Aorta (tissue), 5 donors: ENCODE data around the gene GMEB1. TPM values are rescaled to one million over a fixed set of nuclear protein-coding genes. Genes with fewer than 3 reads are reported as not detected.

Experiments
- ATAC-seq: fragments of 200-7000 bp; cut with Tn5 transposase; one replicate; pipeline ENCODE4 v1.9.1; 2022; ENCODE audit warnings: moderate library complexity; ENCODE audit not compliant: low FRiP score
- DNase-seq, 2 donors: peaks; one replicate each; pipeline ENCODE4 v3.0.0-alpha.2; 2020
- H3K27ac ChIP-seq, 2 donors: one replicate each; pipeline ENCODE4 v1.5.1; 2013; ENCODE audit warnings: low read length in 2 of 2, mild to moderate bottlenecking in 2 of 2, moderate library complexity in 2 of 2, control low read depth in 1 of 2, inconsistent platforms in 1 of 2, low read depth in 1 of 2
- H3K27me3 ChIP-seq, 2 donors: one replicate each; pipeline ENCODE4 v1.6.1; 2013; ENCODE audit warnings: control low read depth in 1 of 2, low read length in 1 of 2, mild to moderate bottlenecking in 1 of 2, moderate library complexity in 1 of 2; ENCODE audit not compliant: insufficient read depth in 2 of 2, control insufficient read depth in 1 of 2
- H3K36me3 ChIP-seq, 2 donors: one replicate each; pipeline ENCODE4 v1.6.1; 2013; ENCODE audit warnings: control low read depth in 1 of 2, low read length in 1 of 2, mild to moderate bottlenecking in 1 of 2; ENCODE audit not compliant: insufficient read depth in 2 of 2, control insufficient read depth in 1 of 2
- H3K4me1 ChIP-seq, 2 donors: one replicate each; pipeline ENCODE4 v1.6.1; 2013; ENCODE audit warnings: low read length in 2 of 2, control low read depth in 1 of 2, mild to moderate bottlenecking in 1 of 2, moderate library complexity in 1 of 2; ENCODE audit not compliant: insufficient read depth in 2 of 2, control insufficient read depth in 1 of 2
- H3K4me3 ChIP-seq, 2 donors: one replicate each; pipeline ENCODE4 v1.5.1; 2013; ENCODE audit warnings: low read length in 2 of 2, control low read depth in 1 of 2, mild to moderate bottlenecking in 1 of 2
- H3K9me3 ChIP-seq: one replicate; pipeline ENCODE4 v1.6.1; 2013; ENCODE audit warnings: mild to moderate bottlenecking, low read length; ENCODE audit not compliant: control insufficient read depth
- WGBS, 2 donors: extraction: QIAGEN DNeasy Blood & Tissue Kit; methylation state at CpG; one replicate each; pipeline ENCODE4 v1.1.7; 2013; 5-methylcytosine and 5-hydroxymethylcytosine counted together
- intact Hi-C, 2 donors: fragments of 100-400 bp; cut with DNase I; formaldehyde crosslinking; loops; one replicate each; pipeline versions ENCODE4 v1.14.2 to v1.15.0; 2022
- long read RNA-seq, 2 donors: library from polyadenylated mRNA; unstranded; transcript quantifications; one replicate each; pipeline ENCODE4 v2.0.0, GENCODE V29; 2020 to 2021
- polyA plus RNA-seq, 2 donors: library from polyadenylated mRNA; stranded (reverse); fragments of 200-250 nt; gene quantifications; one replicate each; pipeline ENCODE4 v1.2.3, GENCODE V29; 2013
- total RNA-seq, 2 donors: library from RNA; stranded (reverse); fragmentation: NEBNext Ultra II Directional; extraction: Animal tissue kit (Norgen Biotek cat#: 25700); gene quantifications; one replicate each; pipeline ENCODE4 v1.2.1, GENCODE V29; 2021
- donor health status: healthy with polysubstance abuse.
- donor health status: Bipolar disorder and iron deficiency.
- donor health status: DM: no; HTN: no; CAD: no.
- donor health status: DM: no; HTN: no; CAD: no.
- donor health status: DM: yes; HTN: yes; CAD: no.

The GMEB1 gene
- total RNA-seq (10 to 100 TPM; 11.1 to 11.9 TPM), polyA plus RNA-seq (1 to 10 TPM; 4.1 to 4.2 TPM)
- long read RNA-seq, donor 1, full-length matches to known transcripts = 56 of 75 reads
- long read RNA-seq, donor 1, partial matches to known transcripts = 7 of 75 reads
- long read RNA-seq, donor 1, other reads (novel, unspliced or antisense) = 12 of 75 reads
- long read RNA-seq, donor 2, full-length matches to known transcripts = 3 of 6 reads
- long read RNA-seq, donor 2, partial matches to known transcripts = 1 of 6 reads
- long read RNA-seq, donor 2, other reads (novel, unspliced or antisense) = 2 of 6 reads

- Histone ChIP-seq H3K27ac (peak within 1 kb of the TSS; percentile 97 to 99), H3K9me3 (no peaks in the 10 kb centered on the region), H3K4me1 (no peaks in the 10 kb centered on the region), H3K4me3 (peak within 1 kb of the TSS; percentile 99 to 100), H3K27me3 (no peaks in the 10 kb centered on the region), H3K36me3 (no peaks in the 10 kb centered on the region)
- 1 to 2% methylated on average over 20 to 57 of the region's 57 CpGs for WGBS, 2 donors
- intact Hi-C loops = loop anchor here in 1 of 2 donors (1.0 to 5.0 kb wide), 2 partner anchors 20 to 69 kb away; partner anchors contain the start of genes RNU11 and YTHDF2
- ATAC-seq (peak; percentile 94), DNase-seq (peak; percentile 92 to 95)
Observed at GRCh38 chr1:28668191-28668955, at the start of gene GMEB1. GMEB1 (plus strand) TSS chr1:28668784; CDS start chr1:28683613, 14,829 bp downstream.

- ATAC-seq (no peak), DNase-seq (no peak)
- Histone ChIP-seq H3K9me3 (no peaks in the 10 kb centered on the region), H3K27ac (no peak overlapping the region), H3K4me1 (no peaks in the 10 kb centered on the region), H3K27me3 (no peaks in the 10 kb centered on the region), H3K4me3 (no peak overlapping the region), H3K36me3 (no peaks in the 10 kb centered on the region)
- intact Hi-C loops = no loop called here
- WGBS, 2 donors = 90 to 93% methylated on average over 1 of the region's 1 CpG
Observed at GRCh38 chr1:28631713-28632112, 36.9 kb upstream of the GMEB1 start.

- intact Hi-C loops = no loop called here
- no peak for DNase-seq
Observed at GRCh38 chr1:28632560-28632959, 36.0 kb upstream of the GMEB1 start.

GRCh38 chr1:28640766-28641165 is 27.8 kb upstream of the GMEB1 start:
- WGBS, 2 donors = 88 to 89% methylated on average over 1 of the region's 1 CpG
- DNase-seq = no peak
- intact Hi-C loops = loop anchor here (5.0 to 10.0 kb wide), 2 partner anchors 234 to 542 kb away; partner anchors contain the start of gene SRSF4 (in 1 of the 2)
- Histone ChIP-seq H3K4me3 (no peak overlapping the region), H3K4me1 (no peaks in the 10 kb centered on the region), H3K9me3 (no peaks in the 10 kb centered on the region), H3K27me3 (no peaks in the 10 kb centered on the region), H3K36me3 (no peaks in the 10 kb centered on the region), H3K27ac (no peak overlapping the region)
- no peak for ATAC-seq

More at GRCh38 chr1:28632560-28632959, 36.0 kb upstream of the GMEB1 start:
- no peaks in the 10 kb centered on the region for H3K4me1 ChIP-seq
- no peak overlapping the region for H3K27ac ChIP-seq
- 96 to 97% methylated on average over 4 of the region's 4 CpGs for WGBS, 2 donors
- no peaks in the 10 kb centered on the region for H3K9me3 ChIP-seq
- no peak overlapping the region for H3K4me3 ChIP-seq
- no peak for ATAC-seq
- no peaks in the 10 kb centered on the region for H3K27me3 ChIP-seq
- no peaks in the 10 kb centered on the region for H3K36me3 ChIP-seq

DNA sequence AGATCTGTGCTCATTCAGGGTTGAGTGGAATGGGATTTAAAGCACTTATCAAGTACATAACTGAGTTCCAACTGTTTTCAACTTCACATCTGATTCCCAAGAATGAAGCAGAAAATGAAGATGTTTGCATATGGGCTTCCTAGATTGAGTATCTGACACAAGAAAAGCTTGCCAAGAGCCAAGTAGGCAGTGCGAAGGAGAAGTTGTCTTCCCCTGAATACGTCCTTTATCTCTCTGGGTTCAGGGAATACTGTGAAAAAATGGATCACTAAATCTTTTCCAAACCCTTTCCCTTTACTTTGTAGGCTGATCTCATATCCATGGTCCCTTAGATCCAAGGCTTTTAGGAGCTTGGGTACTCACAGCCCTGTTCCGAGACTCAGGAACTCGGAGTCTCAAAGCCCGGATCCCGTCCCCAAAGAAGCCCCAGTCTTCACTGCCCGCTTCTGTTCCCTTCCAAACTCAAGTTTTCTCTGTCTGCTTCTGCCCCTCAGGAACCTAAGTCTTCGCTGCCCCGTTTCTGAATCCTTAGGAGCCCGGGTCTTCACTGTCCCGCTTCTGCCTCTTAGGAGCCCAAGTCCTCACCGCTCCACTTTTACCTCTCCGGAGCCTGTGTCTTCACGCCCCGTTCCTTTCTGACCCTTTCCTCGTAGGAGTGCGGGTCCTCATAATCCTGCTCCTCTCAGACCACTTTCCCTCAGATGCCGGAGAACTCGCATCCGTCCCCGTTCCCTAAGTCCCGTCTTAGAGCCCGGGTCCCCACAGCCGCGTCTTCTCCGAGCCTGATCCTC is 26.3 kb upstream of the GMEB1 start:
- Histone ChIP-seq H3K27ac (peak overlapping the region; percentile 23 to 89), H3K9me3 (no peaks in the 10 kb centered on the region), H3K4me3 (peak overlapping the region; percentile 34 to 90), H3K4me1 (no peaks in the 10 kb centered on the region), H3K27me3 (no peaks in the 10 kb centered on the region), H3K36me3 (no peaks in the 10 kb centered on the region)
- intact Hi-C loops = loop anchor here (5.0 to 10.0 kb wide), 2 partner anchors 233 to 540 kb away; partner anchors contain the start of gene SRSF4 (in 1 of the 2)
- 0 to 1% methylated on average over 26 of the region's 26 CpGs for WGBS, 2 donors
- DNase-seq (no peak), ATAC-seq (peak; percentile 46)

DNA sequence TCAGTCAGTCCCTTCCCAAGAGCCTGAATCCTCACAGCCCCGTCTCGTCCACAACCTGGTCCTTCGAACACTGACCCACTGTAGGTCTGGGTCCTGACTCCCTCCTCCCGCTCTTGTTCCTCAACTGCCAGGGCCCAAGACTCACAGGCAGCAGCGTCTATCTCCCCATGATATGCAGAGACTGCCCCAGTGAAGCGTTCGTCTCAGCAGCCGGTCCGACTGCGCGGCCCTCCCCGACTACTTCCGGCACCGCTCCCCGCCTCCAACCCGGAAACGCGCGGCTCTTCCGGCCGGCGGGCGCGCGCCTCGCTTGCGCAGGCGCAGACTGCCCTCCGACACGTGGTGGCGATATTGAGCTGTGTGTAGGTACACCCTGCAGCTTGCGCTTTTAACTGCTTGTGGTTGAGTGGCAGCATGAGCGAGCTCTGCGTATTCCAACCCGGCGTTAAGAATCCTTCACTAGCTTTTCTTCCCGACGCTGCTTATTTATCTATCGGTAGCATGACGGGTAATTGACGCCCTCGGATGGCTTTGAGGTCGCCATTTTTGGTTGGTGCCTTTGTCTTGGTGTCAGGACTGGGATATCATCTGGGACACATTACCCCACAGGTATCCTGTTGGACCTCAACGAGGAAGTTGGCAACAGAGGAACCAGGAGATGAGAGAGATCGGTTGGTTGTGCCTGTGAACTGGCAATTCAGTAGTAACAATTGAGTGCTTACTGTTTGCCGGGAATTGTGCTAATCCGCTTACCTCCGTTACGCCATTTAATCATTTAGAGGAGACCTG is 25.5 kb upstream of the GMEB1 start, which contains the start of gene TAF12:
Gene TAF12, minus strand, starts transcription at position 221 of the 789 bp plus-strand sequence. CDS start 20,986 bp downstream, outside the sequence.
- no peaks in the 10 kb centered on the region for H3K27me3 ChIP-seq
- ATAC-seq (peak; percentile 98), DNase-seq (peak; percentile 94 to 96)
- peak within 1 kb of the TSS; percentile 56 to 92 for H3K4me3 ChIP-seq
- H3K4me1 ChIP-seq = no peaks in the 10 kb centered on the region
- no peaks in the 10 kb centered on the region for H3K36me3 ChIP-seq
- H3K27ac ChIP-seq = peak within 1 kb of the TSS; percentile 74 to 94
- intact Hi-C loops = loop anchor here (5.0 to 10.0 kb wide), 2 partner anchors 232 to 539 kb away; partner anchors contain the start of gene SRSF4 (in 1 of the 2)
- no peaks in the 10 kb centered on the region for H3K9me3 ChIP-seq
- WGBS, 2 donors = 1% methylated on average over 49 of the region's 49 CpGs

- intact Hi-C loops = loop anchor here (5.0 to 10.0 kb wide), 2 partner anchors 230 to 538 kb away; partner anchors contain the start of gene SRSF4 (in 1 of the 2)
- Histone ChIP-seq H3K4me3 (no peak overlapping the region), H3K4me1 (no peaks in the 10 kb centered on the region), H3K36me3 (no peaks in the 10 kb centered on the region), H3K9me3 (no peaks in the 10 kb centered on the region), H3K27ac (peak overlapping the region in 1 of 2 donors; percentile 37), H3K27me3 (no peaks in the 10 kb centered on the region)
- no peak for ATAC-seq
- 86 to 91% methylated on average over 3 of the region's 3 CpGs for WGBS, 2 donors
- no peak for DNase-seq
Observed at GRCh38 chr1:28644494-28644893, 24.1 kb upstream of the GMEB1 start.
